AG09319 (cell line): ENCODE results near the gene LINGO3.

Experiments
- DNase-seq: peaks from one replicate; pipeline ENCODE4 v3.0.0-alpha.2; 2010; ENCODE audit warnings: low read depth; ENCODE audit errors: extremely low read depth
- CTCF ChIP-seq: IDR thresholded peaks from 2 replicates; pipeline ENCODE4 v1.5.1; 2011; ENCODE audit warnings: low read depth, mild to moderate bottlenecking, inconsistent platforms, low read length, moderate library complexity

The LINGO3 gene

GRCh38 chr19:2339644-2340310 lies 31.8 kb upstream of the LINGO3 start:
- no peak for TF ChIP-seq CTCF
- no peak for DNase-seq

GRCh38 chr19:2338751-2339643 lies 31.0 kb upstream of the LINGO3 start:
- no peak for TF ChIP-seq CTCF
- no peak for DNase-seq

GRCh38 chr19:2338055-2338615 lies 30.2 kb upstream of the LINGO3 start:
- DNase-seq, result no peak
- no peak for TF ChIP-seq CTCF

- no peak; the same call in 1 of the 2 replicates for TF ChIP-seq CTCF
- no peak for DNase-seq
Measured at GRCh38 chr19:2337329-2337707, 29.4 kb upstream of the LINGO3 start.

- TF ChIP-seq CTCF, result no peak
- DNase-seq, result no peak
Measured at GRCh38 chr19:2336528-2337328, 28.8 kb upstream of the LINGO3 start.

GRCh38 chr19:2335848-2336247 lies 27.9 kb upstream of the LINGO3 start:
- no peak for TF ChIP-seq CTCF
- no peak for DNase-seq
